GM10266 (cell line): Measurements from ENCODE around the gene SLC10A3.

ENCODE experiments used
- DNase-seq: peaks from one replicate; pipeline ENCODE4 v3.0.0; 2012; ENCODE audit errors: extremely low spot score
- TF ChIP-seq, protein P1 (sequence below): IDR thresholded peaks from 2 replicates; pipeline ENCODE4 v1.5.1; 2012; ENCODE audit warnings: mild to moderate bottlenecking, low read depth; ENCODE audit not compliant: control insufficient read depth, insufficient read depth; ENCODE audit errors: missing control alignments

SLC10A3 gene

DNA sequence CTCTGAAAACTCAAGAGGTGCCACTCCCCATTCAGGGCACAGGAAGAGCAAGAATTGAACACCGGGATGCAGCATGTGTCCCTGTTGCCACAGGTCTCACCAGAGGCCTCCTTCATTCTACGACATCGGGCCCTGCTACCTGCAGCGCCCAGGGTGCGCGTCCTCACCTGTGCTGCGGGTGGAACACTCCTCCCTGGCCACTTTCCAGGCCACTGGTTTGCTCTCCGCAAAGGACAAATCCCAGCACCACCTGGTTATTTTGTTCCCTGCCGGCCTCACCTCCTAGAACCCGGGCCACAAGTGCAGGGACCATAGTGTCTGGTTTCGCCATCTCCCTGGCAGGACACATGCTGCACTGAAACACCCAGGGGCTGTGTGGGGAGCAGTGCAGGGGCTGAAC, 39.9 kb upstream of the SLC10A3 start:
- no peak for DNase-seq
- TF ChIP-seq, protein P1, sequence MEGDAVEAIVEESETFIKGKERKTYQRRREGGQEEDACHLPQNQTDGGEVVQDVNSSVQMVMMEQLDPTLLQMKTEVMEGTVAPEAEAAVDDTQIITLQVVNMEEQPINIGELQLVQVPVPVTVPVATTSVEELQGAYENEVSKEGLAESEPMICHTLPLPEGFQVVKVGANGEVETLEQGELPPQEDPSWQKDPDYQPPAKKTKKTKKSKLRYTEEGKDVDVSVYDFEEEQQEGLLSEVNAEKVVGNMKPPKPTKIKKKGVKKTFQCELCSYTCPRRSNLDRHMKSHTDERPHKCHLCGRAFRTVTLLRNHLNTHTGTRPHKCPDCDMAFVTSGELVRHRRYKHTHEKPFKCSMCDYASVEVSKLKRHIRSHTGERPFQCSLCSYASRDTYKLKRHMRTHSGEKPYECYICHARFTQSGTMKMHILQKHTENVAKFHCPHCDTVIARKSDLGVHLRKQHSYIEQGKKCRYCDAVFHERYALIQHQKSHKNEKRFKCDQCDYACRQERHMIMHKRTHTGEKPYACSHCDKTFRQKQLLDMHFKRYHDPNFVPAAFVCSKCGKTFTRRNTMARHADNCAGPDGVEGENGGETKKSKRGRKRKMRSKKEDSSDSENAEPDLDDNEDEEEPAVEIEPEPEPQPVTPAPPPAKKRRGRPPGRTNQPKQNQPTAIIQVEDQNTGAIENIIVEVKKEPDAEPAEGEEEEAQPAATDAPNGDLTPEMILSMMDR: no peak

DNA sequence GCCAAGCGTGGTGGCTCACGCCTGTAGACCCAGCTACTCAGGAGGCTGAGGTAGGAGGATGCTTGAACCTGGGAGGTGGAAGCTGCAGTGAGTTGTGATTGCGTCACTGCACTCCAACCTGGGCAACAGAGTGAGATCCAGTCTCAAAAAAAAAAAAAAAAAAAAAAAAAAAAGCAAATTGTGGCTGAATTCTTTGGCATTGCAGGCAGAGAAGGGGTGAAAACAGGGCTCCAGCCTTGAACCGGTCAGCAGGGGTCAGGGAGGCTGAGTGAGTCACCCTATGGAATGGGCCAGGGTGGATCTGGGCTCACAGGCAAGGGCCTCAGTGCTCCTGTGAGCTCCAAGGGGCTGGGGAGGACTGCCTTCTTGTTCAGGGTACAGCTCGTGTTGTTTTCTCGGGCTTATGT, 38.8 kb upstream of the SLC10A3 start:
- TF ChIP-seq, protein P1: no peak
- no peak for DNase-seq

DNA sequence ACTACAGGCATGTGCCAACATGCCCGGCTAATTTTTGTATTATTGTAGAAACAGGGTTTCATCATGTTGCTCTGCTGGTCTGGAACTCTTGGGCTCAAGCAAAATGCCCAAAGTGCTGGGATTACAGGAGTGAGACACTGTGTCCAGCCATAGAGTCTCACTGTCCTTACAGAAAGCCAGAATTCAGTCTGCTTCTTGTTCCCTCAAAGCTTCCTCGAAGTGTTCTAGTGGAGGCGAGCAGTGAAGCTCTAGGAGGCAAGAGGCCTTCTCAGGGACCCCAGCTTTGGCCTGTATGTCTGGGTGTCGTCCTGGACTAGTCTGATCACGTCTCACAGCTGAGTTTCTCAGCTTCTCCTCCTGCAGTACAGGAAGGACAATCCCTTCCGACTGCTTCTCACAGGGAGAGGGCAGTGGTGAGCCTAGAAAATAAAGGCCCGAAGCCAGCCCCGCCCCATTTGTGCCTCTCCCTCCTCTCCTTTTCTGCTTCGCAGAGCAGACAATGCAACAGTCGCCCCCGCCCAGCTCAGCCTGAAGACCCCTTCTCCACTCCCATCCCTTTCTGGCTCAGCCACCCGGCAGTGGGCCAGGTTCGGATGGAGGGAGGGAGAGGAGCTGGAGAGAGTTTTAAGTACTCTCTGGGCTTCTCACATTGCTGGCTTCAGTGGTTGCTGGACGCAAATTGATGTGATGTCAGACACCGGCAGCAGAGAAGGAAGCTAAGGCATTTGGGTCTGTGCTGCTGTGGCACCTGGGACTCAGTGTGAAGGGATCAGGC, 36.7 kb upstream of the SLC10A3 start:
- peak; percentile 72 for DNase-seq

DNA sequence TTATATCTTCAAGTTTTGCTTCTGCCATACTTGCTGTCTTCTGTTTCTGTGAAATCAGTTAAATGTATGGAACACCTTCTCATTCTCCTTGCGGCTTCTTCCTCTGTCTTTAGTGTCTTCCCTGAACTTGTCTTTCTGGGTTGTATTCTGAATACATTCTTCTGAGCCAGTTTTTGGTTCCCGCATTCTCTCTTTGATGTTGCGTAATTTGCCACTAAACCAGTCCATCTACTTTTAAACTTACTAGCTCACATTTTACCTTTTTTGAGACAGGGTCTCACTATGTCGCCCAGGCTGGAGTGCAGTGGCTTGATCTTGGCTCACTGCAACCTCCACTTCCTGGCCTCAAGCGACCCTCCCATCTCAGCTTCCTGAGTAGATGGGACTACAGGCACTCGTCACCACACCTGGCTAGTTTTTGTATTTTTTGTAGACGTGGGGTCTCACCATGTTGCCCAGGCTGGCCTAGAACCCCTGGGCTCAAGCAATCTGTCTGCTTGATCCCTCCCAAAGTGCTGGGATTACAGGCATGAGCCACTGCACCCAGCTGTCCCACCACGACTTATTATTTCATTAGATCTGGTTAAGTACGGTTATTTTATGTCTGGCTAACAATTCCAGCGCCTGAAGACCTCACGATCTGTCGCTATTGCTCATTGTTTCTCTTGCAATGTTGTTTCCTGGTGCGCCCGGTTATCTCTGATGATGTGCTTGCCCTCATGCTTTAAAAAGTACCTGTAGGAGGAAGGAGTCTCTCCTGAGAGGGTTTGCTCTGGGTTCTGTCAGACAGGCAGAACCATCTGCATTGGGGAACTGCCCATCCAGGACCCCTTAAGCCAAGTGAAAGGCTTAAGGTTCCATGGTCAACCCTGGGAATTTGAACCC, 35.4 kb upstream of the SLC10A3 start:
- TF ChIP-seq, protein P1: no peak

More for the DNA sequence above, 36.7 kb upstream of the SLC10A3 start:
- TF ChIP-seq, protein P1: peak; percentile 51

DNA sequence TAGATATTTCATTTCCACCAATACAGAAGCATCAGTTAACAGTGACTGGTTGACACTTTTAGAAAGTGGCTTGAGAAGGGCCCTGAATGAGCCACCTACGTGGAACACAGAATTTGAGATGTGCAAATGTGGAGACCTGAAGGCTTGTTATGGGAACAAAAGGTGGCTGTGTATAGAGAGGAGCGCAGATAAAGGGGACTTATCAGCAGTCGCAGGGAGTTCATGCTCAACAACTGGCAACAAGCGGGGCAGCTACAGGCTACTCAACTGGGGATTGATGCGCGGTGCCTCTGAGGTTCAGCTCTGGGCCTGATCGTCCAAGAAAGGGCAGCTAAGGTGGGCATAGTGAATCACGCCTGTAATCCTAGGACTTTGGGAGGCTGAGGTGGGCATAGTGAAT, 29.0 kb upstream of the SLC10A3 start:
- DNase-seq: no peak
- TF ChIP-seq, protein P1: no peak

More for the DNA sequence above, 35.4 kb upstream of the SLC10A3 start:
- no peak for DNase-seq

DNA sequence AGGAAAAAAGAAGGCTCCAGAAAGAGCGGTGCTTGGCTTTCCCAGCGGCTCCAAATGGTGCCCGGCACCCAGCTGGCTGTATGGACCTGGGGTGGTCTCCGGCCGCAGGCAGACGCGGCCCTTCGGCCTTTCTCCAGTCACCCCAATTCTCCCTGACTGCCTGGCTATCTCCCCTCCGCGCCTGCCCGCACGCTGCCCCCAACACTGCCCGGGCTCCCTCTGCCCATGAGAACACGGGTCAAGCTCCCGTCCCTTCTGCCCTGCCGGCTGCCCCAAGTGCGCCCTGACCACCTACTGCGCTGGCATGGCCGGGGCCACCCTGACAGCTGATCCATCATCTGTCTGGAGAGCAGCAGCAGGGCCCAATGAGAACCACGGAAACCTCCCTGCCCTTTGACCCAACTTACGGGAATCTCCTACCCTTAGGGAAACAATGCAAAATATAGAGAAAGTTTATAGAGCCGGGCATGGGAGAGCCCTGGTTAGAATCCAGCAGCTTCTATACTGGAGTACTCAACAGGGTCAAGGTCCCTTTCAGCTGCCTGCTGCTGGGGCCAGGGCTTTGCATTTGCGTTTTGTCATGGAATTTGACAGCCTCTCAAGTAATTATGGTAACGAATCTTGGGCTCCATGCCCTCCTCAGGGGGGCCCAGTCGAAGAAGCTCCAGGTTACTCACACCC, 26.8 kb upstream of the SLC10A3 start:
- TF ChIP-seq, protein P1: no peak
- no peak for DNase-seq

DNA sequence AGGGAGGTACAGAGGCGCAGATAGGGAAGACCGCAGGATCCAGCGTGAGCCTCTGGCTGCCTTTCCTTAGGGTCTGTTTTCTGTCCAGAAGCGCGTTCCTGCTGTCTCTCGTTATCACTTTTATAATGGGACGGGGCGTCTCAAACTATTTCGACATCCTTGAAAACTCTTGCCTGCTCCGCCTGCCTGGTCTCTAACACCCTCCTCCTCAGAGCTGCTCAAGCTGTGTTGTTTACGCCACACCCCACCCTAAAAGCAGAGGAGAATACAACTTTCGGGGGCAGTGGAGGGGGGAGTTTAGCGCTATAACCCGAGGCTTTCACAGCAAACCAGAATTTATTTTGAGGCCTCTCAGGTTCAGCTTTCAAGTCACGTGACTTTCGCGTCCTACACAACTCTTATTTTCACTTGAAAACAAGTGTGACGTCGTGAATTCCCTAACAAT, 26.2 kb upstream of the SLC10A3 start:
- DNase-seq: no peak
- TF ChIP-seq, protein P1: no peak
